Right cardiac atrium (tissue), 5 donors: ENCODE results near the gene AKAP13. TPM values are rescaled to one million over a fixed set of nuclear protein-coding genes. Genes with fewer than 3 reads are reported as not detected.

ENCODE experiments used
- ATAC-seq, 2 donors: fragments of 200-7000 bp; cut with Tn5 transposase; one replicate each; pipeline versions ENCODE4 v1.8.0 to v1.9.1; 2020; ENCODE audit warnings: moderate library complexity in 2 of 2, mild to moderate bottlenecking in 1 of 2
- DNase-seq, 3 donors: peaks; one replicate each; pipeline ENCODE4 v3.0.0-alpha.2; 2020
- H3K27ac ChIP-seq: one replicate; pipeline ENCODE4 v1.5.1; 2013; ENCODE audit warnings: mild to moderate bottlenecking, low read length, control low read depth, moderate library complexity
- H3K27me3 ChIP-seq: one replicate; pipeline ENCODE4 v1.6.1; 2013; ENCODE audit not compliant: control insufficient read depth, insufficient read depth
- H3K4me1 ChIP-seq: one replicate; pipeline ENCODE4 v1.6.1; 2013; ENCODE audit warnings: low read length; ENCODE audit not compliant: control insufficient read depth, insufficient read depth
- H3K4me3 ChIP-seq: one replicate; pipeline ENCODE4 v1.5.1; 2013; ENCODE audit warnings: low read length, control low read depth
- H3K9me3 ChIP-seq: one replicate; pipeline ENCODE4 v1.6.1; 2013; ENCODE audit warnings: low read length; ENCODE audit not compliant: control insufficient read depth
- WGBS: extraction: QIAGEN DNeasy Blood & Tissue Kit; methylation state at CpG from one replicate; pipeline ENCODE4 v1.1.7; 2013; 5-methylcytosine and 5-hydroxymethylcytosine counted together
- intact Hi-C, 4 donors: fragments of 100-400 bp; cut with DNase I; formaldehyde crosslinking; loops; one replicate each; pipeline versions ENCODE4 v1.11.0 to v1.14.0; 2022 to 2023
- polyA plus RNA-seq: library from polyadenylated mRNA; stranded (reverse); fragments of 200-250 nt; gene quantifications from one replicate; pipeline ENCODE4 v1.2.3, GENCODE V29; 2013
- total RNA-seq, 4 donors: library from RNA; stranded (reverse); fragmentation: NEBNext Ultra II Directional; extraction: Animal tissue kit (Norgen Biotek cat#: 25700); gene quantifications; one replicate each; pipeline ENCODE4 v1.2.1, GENCODE V29; 2021
- donor health status: healthy with polysubstance abuse.
- donor health status: DM: no; HTN: yes; CAD: no.
- donor health status: DM: no; HTN: no; CAD: no.
- donor health status: DM: no; HTN: yes; CAD: no; lungs with severe emphysema.
- donor health status: DM: yes; HTN: yes; CAD: no.

AKAP13 gene
- total and polyA plus RNA-seq, 5 donors, result 104 to 348 (median 250) TPM

- Histone ChIP-seq H3K4me1 (peaks cover 3% of the 10 kb centered on the region), H3K27me3 (no peaks in the 10 kb centered on the region), H3K9me3 (no peaks in the 10 kb centered on the region), H3K4me3 (no peak overlapping the region), H3K27ac (no peak overlapping the region)
- DNase-seq, result no peak
- 85% methylated on average over 4 of the region's 4 CpGs for WGBS
- no peak for ATAC-seq
- intact Hi-C loops, result loop anchor here in 1 of 4 donors (10.0 kb wide), 1 partner anchor 113 kb away; no protein-coding TSS in a partner anchor
Measured at GRCh38 chr15:85591622-85592021, 211.2 kb downstream of the AKAP13 start.

DNA sequence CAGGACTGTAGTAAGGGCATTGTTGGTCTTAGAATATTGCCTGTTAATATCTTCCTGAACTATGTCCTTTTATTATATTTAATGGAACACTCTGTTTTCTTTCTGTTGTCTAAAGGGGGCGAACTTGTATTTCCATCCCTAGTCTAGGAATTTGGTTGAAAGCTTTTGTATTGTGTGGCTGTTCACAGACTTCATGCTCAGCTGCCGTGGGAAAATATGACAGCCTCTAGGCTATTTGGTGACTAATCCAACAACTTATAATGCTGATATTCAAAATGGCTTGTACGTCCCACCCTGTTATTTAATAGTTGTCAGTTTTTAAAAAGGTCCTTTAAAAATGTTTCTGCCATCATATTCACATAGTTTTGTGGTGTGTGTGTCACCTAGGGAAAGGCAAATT is 211.7 kb downstream of the AKAP13 start:
- DNase-seq (peak in 1 of 3 donors; percentile 56), ATAC-seq (peak; percentile 63 to 76)
- intact Hi-C loops, result loop anchor here in 1 of 4 donors (10.0 kb wide), 1 partner anchor 113 kb away; no protein-coding TSS in a partner anchor
- WGBS, result 17% methylated on average over 3 of the region's 3 CpGs
- H3K27me3 ChIP-seq, result no peaks in the 10 kb centered on the region
- H3K4me3 ChIP-seq, result no peak overlapping the region
- no peaks in the 10 kb centered on the region for H3K9me3 ChIP-seq
- H3K27ac ChIP-seq, result no peak overlapping the region
- peaks cover 2% of the 10 kb centered on the region for H3K4me1 ChIP-seq

GRCh38 chr15:85593809-85594445 is 213.5 kb downstream of the AKAP13 start:
- Histone ChIP-seq H3K4me1 (peaks cover 4% of the 10 kb centered on the region), H3K27me3 (no peaks in the 10 kb centered on the region), H3K4me3 (no peak overlapping the region), H3K9me3 (no peaks in the 10 kb centered on the region), H3K27ac (no peak overlapping the region)
- intact Hi-C loops, result loop anchor here in 1 of 4 donors (10.0 kb wide), 1 partner anchor 111 kb away; no protein-coding TSS in a partner anchor
- WGBS, result 96% methylated on average over 1 of the region's 1 CpG
- ATAC-seq (no peak), DNase-seq (no peak)

- H3K4me1 ChIP-seq, result peaks cover 4% of the 10 kb centered on the region
Measured at GRCh38 chr15:85595804-85596536, 215.6 kb downstream of the AKAP13 start.

GRCh38 chr15:85597155-85597815 is 216.9 kb downstream of the AKAP13 start:
- WGBS, result 89% methylated on average over 2 of the region's 2 CpGs
- Histone ChIP-seq H3K4me1 (peaks cover 4% of the 10 kb centered on the region), H3K4me3 (no peak overlapping the region), H3K9me3 (no peaks in the 10 kb centered on the region), H3K27ac (peak overlapping the region; percentile 13), H3K27me3 (no peaks in the 10 kb centered on the region)
- ATAC-seq, result no peak
- no peak for DNase-seq
- intact Hi-C loops, result loop anchor here in 1 of 4 donors (10.0 kb wide), 1 partner anchor 108 kb away; no protein-coding TSS in a partner anchor

More at GRCh38 chr15:85595804-85596536, 215.6 kb downstream of the AKAP13 start:
- Histone ChIP-seq H3K9me3 (no peaks in the 10 kb centered on the region), H3K27ac (no peak overlapping the region), H3K27me3 (no peaks in the 10 kb centered on the region), H3K4me3 (no peak overlapping the region)
- ATAC-seq, result no peak
- WGBS, result 98% methylated on average over 4 of the region's 4 CpGs
- no peak for DNase-seq
- intact Hi-C loops, result loop anchor here in 1 of 4 donors (10.0 kb wide), 1 partner anchor 109 kb away; no protein-coding TSS in a partner anchor

DNA sequence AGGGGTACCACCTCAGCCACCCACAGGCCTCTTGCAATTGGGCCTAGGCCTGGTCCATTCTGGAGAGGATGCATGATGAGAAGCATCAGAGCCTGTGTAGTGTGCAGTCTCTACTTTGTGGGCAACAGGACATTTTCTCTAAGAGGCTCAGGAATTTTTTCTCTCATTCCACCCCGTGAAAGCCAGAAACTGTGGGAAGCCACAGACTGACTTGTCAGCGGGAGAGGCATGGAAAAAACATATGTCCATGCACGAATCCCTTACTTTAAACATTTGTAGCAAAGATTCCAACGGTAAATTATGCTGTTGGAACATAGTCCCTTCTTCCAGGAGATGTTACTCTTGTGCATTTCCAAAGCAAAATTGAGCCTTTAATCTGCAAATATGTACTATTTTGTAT is 217.8 kb downstream of the AKAP13 start:
- ATAC-seq, result no peak
- intact Hi-C loops, result loop anchor here in 1 of 4 donors (10.0 kb wide), 1 partner anchor 107 kb away; no protein-coding TSS in a partner anchor

GRCh38 chr15:85598718-85599398 is 218.5 kb downstream of the AKAP13 start:
- H3K4me3 ChIP-seq, result no peak overlapping the region
- H3K9me3 ChIP-seq, result no peaks in the 10 kb centered on the region
- intact Hi-C loops, result loop anchor here in 1 of 4 donors (10.0 kb wide), 1 partner anchor 106 kb away; no protein-coding TSS in a partner anchor
- peak; percentile 49 to 70 for ATAC-seq
- H3K4me1 ChIP-seq, result peaks cover 4% of the 10 kb centered on the region
- WGBS, result 53% methylated on average over 5 of the region's 5 CpGs
- H3K27ac ChIP-seq, result peak overlapping the region; percentile 48
- no peaks in the 10 kb centered on the region for H3K27me3 ChIP-seq
- DNase-seq, result no peak

More for the DNA sequence above, 217.8 kb downstream of the AKAP13 start:
- Histone ChIP-seq H3K4me1 (peaks cover 4% of the 10 kb centered on the region), H3K9me3 (no peaks in the 10 kb centered on the region), H3K4me3 (no peak overlapping the region), H3K27ac (no peak overlapping the region), H3K27me3 (no peaks in the 10 kb centered on the region)
- DNase-seq, result no peak
- WGBS, result 63% methylated on average over 4 of the region's 4 CpGs

GRCh38 chr15:85600001-85600400 is 219.6 kb downstream of the AKAP13 start:
- peaks cover 4% of the 10 kb centered on the region for H3K4me1 ChIP-seq
- H3K4me3 ChIP-seq, result no peak overlapping the region
- ATAC-seq, result no peak
- peak overlapping the region; percentile 52 for H3K27ac ChIP-seq
- intact Hi-C loops, result no loop called here
- H3K27me3 ChIP-seq, result no peaks in the 10 kb centered on the region
- H3K9me3 ChIP-seq, result no peaks in the 10 kb centered on the region
- WGBS, result 83% methylated on average over 2 of the region's 2 CpGs
- DNase-seq, result no peak

DNA sequence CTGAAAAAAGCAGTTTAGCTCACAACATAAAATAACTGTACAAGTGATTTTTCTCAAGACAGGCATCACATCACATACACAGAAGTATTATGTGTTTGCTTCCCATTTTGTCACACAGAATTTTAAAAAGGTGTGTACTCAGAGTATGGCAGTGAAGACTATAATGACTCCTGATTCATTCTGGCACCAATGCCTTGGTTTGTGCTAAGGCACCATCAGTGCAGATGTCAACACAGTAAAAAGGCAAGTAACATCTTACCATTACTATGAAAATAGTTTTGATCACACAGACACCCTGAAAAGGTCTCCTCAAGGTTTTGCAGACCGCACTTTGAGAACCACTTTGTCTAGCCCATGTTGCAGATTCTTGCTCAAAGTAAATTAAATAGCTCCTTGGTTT is 222.8 kb downstream of the AKAP13 start:
- intact Hi-C loops, result no loop called here
- H3K27ac ChIP-seq, result no peak overlapping the region

DNA sequence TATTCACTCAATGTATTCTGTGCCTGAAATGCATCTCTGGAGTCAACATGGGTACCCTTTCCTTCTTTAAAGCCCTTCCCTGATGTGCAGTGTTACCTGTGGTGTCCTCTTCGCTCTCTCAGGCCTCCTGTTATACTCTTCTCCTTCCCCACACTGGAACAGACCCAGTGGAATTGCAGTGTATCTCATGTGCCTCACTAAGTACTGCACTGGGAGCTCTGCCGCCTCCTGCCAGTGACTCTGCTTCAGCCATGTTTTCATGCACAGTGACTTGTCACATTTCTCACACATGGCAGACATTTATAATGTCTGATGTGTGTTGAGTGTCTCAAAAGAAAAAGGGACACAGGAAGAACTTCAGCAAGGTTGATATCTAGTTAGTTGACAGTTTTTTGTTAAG is 223.3 kb downstream of the AKAP13 start:
- Histone ChIP-seq H3K27ac (peak overlapping the region; percentile 13), H3K4me3 (no peak overlapping the region), H3K4me1 (peaks cover 9% of the 10 kb centered on the region), H3K27me3 (no peaks in the 10 kb centered on the region), H3K9me3 (no peaks in the 10 kb centered on the region)
- intact Hi-C loops, result no loop called here
- WGBS, result 94% methylated on average over 2 of the region's 2 CpGs
- DNase-seq (no peak), ATAC-seq (no peak)

More for the DNA sequence above, 222.8 kb downstream of the AKAP13 start:
- DNase-seq (no peak), ATAC-seq (no peak)
- Histone ChIP-seq H3K4me1 (peaks cover 6% of the 10 kb centered on the region), H3K9me3 (no peaks in the 10 kb centered on the region), H3K4me3 (no peak overlapping the region), H3K27me3 (no peaks in the 10 kb centered on the region)
- 94% methylated on average over 1 of the region's 1 CpG for WGBS
